HUDEP-2 (cell line): ENCODE data around the gene MYO5A.

Source experiments
- DNase-seq, 76 experiments: peaks; one replicate each; lab custom pipeline; 2025; ENCODE audit not compliant: unreplicated experiment in 76 of 76; lab: John Stamatoyannopoulos, UW

The MYO5A gene

GRCh38 chr15:52338058-52338457 lies 190.6 kb downstream of the MYO5A start:
- no peak for DNase-seq

- no peak for DNase-seq
These were observed 191.4 kb downstream of the MYO5A start for GRCh38 chr15:52337198-52337853.

GRCh38 chr15:52336529-52336928 lies 192.2 kb downstream of the MYO5A start:
- peak in 1 of 76 experiments; percentile 7 for DNase-seq

- no peak for DNase-seq
These were observed 194.1 kb downstream of the MYO5A start for GRCh38 chr15:52334491-52335160.

- DNase-seq = peak in 4 of 76 experiments; percentile 1 to 36 (median 6)
These were observed 197.0 kb downstream of the MYO5A start for GRCh38 chr15:52331490-52332240.

GRCh38 chr15:52329987-52330386 lies 198.7 kb downstream of the MYO5A start:
- DNase-seq = no peak

GRCh38 chr15:52329150-52329549 lies 199.5 kb downstream of the MYO5A start:
- DNase-seq = no peak

GRCh38 chr15:52328680-52329079 lies 200.0 kb downstream of the MYO5A start:
- no peak for DNase-seq

GRCh38 chr15:52326756-52327155 lies 201.9 kb downstream of the MYO5A start:
- no peak for DNase-seq

- DNase-seq = no peak
These were observed 204.6 kb downstream of the MYO5A start for GRCh38 chr15:52324109-52324508.

GRCh38 chr15:52318729-52319500 lies 209.8 kb downstream of the MYO5A start:
- no peak for DNase-seq

GRCh38 chr15:52317688-52318087 lies 211.0 kb downstream of the MYO5A start:
- DNase-seq = no peak

- DNase-seq = no peak
These were observed 211.7 kb downstream of the MYO5A start for GRCh38 chr15:52317022-52317421.

GRCh38 chr15:52309154-52309548 lies 219.5 kb downstream of the MYO5A start:
- no peak for DNase-seq

GRCh38 chr15:52308446-52309153 lies 220.1 kb downstream of the MYO5A start:
- DNase-seq = no peak

- no peak for DNase-seq
These were observed 220.8 kb downstream of the MYO5A start for GRCh38 chr15:52307847-52308246.

- no peak for DNase-seq
These were observed 222.4 kb downstream of the MYO5A start for GRCh38 chr15:52306270-52306669.

- DNase-seq = no peak
These were observed 225.4 kb downstream of the MYO5A start for GRCh38 chr15:52303093-52303772.

GRCh38 chr15:52301265-52301847 lies 227.3 kb downstream of the MYO5A start:
- no peak for DNase-seq
